Neuron (in vitro differentiated cells): Measurements from ENCODE around the gene FIS1.
"Not testable (repeated sequence)": the region's sequence is repeated elsewhere in the genome, so short reads cannot be mapped to it uniquely, and the experiment has no call there.

Source experiments
- H2AFZ ChIP-seq: one replicate; pipeline ENCODE4 v1.6.1; 2013; ENCODE audit warnings: low read depth, mild to moderate bottlenecking, inconsistent platforms, low read length, moderate library complexity
- H3K27me3 ChIP-seq: one replicate; pipeline ENCODE4 v1.6.1; 2013; ENCODE audit warnings: low read length; ENCODE audit not compliant: insufficient read depth
- H3K36me3 ChIP-seq: one replicate; pipeline ENCODE4 v1.6.1; 2013; ENCODE audit warnings: low read length; ENCODE audit not compliant: insufficient read depth
- H3K4me1 ChIP-seq: one replicate; pipeline ENCODE4 v1.6.1; 2013; ENCODE audit warnings: low read length; ENCODE audit not compliant: insufficient read depth
- H3K4me3 ChIP-seq: 2 replicates; pipeline ENCODE4 v1.5.1; 2013; ENCODE audit warnings: mild to moderate bottlenecking, low read length, moderate library complexity
- H3K9me3 ChIP-seq: one replicate; pipeline ENCODE4 v1.6.1; 2013; ENCODE audit warnings: low read length

FIS1 gene

GRCh38 chr7:101201695-101202602 is 42.9 kb downstream of the FIS1 start:
- Histone ChIP-seq H3K4me1 (peaks cover 12% of the 10 kb centered on the region), H3K36me3 (peaks cover 5% of the 10 kb centered on the region), H3K4me3 (no peak overlapping the region), H3K9me3 (no peaks in the 10 kb centered on the region), H2AFZ (no peak overlapping the region), H3K27me3 (peaks cover 15% of the 10 kb centered on the region)

DNA sequence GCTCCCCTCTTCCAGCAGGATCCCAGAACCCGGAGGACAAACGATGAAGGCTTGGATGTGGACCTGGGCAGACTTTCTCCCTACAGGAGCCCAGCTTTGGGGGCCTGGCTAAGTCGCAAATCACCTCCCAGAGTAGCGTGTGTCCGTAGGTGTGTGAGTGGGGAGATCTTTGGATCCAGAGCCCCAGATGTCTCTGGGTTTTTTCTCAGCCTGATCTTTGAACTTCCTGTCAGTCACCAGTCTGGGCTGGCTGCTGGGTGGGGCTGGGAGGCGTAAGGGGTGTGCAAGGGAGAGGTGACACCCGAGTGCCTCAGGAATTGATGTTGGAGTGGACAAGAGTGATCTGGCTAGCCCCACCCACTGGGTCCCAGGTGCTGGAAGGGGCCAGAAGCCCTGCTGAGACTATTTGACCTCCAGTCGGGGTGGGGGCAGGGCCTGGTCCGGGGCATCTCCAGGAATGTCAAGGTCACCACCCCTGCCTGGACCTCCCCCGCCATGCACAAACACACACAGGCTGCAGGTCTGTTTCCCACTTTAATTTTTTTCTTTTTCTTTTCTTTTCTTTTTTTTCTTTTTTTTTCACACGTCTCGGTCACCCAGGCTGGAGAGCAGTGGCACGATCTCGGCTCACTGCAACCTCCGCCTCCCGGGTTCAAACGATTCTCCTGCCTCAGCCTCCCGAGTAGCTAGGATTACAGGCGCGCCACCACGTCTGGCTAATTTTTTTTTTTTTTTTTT is 43.9 kb downstream of the FIS1 start, which contains the start of gene MOGAT3:
Gene MOGAT3, minus strand, starts transcription at position 175 of the 738 bp plus-strand sequence. CDS start 182 bp downstream, outside the sequence.
- Histone ChIP-seq H3K36me3 (no peaks in the 10 kb centered on the region), H3K4me3 (no peak within 1 kb of the TSS), H3K4me1 (peaks cover 12% of the 10 kb centered on the region), H3K27me3 (peaks cover 15% of the 10 kb centered on the region), H3K9me3 (no peaks in the 10 kb centered on the region), H2AFZ (no peak within 1 kb of the TSS)

- Histone ChIP-seq H3K27me3 (peaks cover 15% of the 10 kb centered on the region), H3K4me3 (no peak overlapping the region), H3K4me1 (peaks cover 12% of the 10 kb centered on the region), H3K36me3 (no peaks in the 10 kb centered on the region), H2AFZ (no peak overlapping the region), H3K9me3 (no peaks in the 10 kb centered on the region)
Observed at GRCh38 chr7:101200504-101200861, 44.4 kb downstream of the FIS1 start.

DNA sequence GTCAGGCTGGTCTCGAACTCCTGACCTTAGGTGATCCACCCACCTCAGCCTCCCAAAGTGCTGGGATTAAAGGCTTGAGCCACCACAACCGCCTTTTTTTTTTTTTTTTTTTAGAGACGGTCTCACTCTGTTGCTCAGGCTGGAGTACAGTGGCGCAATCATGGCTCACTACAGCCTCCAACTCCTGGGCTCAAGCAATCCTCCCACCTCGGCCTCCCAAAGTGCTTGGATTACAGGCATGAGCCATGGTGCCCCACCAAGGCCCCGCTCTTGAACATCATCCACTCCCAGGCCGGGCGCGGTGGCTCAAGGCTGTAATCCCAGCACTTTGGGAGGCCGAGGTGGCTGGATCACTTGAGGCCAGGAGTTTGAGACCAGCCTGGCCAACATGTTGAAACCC is 45.4 kb downstream of the FIS1 start:
- H2AFZ ChIP-seq, H3K4me3 ChIP-seq, H3K36me3 ChIP-seq, H3K9me3 ChIP-seq: not testable (repeated sequence)
- Histone ChIP-seq H3K4me1 (peaks cover 12% of the 10 kb centered on the region), H3K27me3 (peaks cover 15% of the 10 kb centered on the region)

GRCh38 chr7:101198476-101198875 is 46.4 kb downstream of the FIS1 start:
- H2AFZ ChIP-seq = no peak overlapping the region
- peaks cover 14% of the 10 kb centered on the region for H3K27me3 ChIP-seq
- H3K4me3 ChIP-seq = no peak overlapping the region
- peaks cover 12% of the 10 kb centered on the region for H3K4me1 ChIP-seq
- no peaks in the 10 kb centered on the region for H3K9me3 ChIP-seq
- H3K36me3 ChIP-seq = no peaks in the 10 kb centered on the region

- no peak overlapping the region for H3K4me3 ChIP-seq
- H2AFZ ChIP-seq = no peak overlapping the region
- H3K4me1 ChIP-seq = peaks cover 12% of the 10 kb centered on the region
- H3K27me3 ChIP-seq = peaks cover 9% of the 10 kb centered on the region
- no peaks in the 10 kb centered on the region for H3K9me3 ChIP-seq
- H3K36me3 ChIP-seq = no peaks in the 10 kb centered on the region
Observed at GRCh38 chr7:101197991-101198390, 46.9 kb downstream of the FIS1 start.

GRCh38 chr7:101195884-101196283 is 49.0 kb downstream of the FIS1 start:
- no peak overlapping the region for H2AFZ ChIP-seq
- no peaks in the 10 kb centered on the region for H3K36me3 ChIP-seq
- H3K9me3 ChIP-seq = no peaks in the 10 kb centered on the region
- peaks cover 7% of the 10 kb centered on the region for H3K4me1 ChIP-seq
- H3K4me3 ChIP-seq = no peak overlapping the region
- no peaks in the 10 kb centered on the region for H3K27me3 ChIP-seq
